Erythroblast (primary cell): ENCODE measurements around the gene ANKRD13D.

ENCODE experiments used
- DNase-seq, 2 experiments: peaks; one replicate each; lab custom pipeline; 2025; lab: John Stamatoyannopoulos, UW
- GATA1 ChIP-seq: IDR thresholded peaks from 2 replicates; pipeline ENCODE4 v1.6.1; 2011; ENCODE audit warnings: low read depth, mild to moderate bottlenecking, control low read depth, low read length, moderate library complexity
- POLR2A ChIP-seq: IDR thresholded peaks from 2 replicates; pipeline ENCODE4 v1.6.1; 2011; ENCODE audit warnings: mild to moderate bottlenecking, low read length

Gene ANKRD13D

DNA sequence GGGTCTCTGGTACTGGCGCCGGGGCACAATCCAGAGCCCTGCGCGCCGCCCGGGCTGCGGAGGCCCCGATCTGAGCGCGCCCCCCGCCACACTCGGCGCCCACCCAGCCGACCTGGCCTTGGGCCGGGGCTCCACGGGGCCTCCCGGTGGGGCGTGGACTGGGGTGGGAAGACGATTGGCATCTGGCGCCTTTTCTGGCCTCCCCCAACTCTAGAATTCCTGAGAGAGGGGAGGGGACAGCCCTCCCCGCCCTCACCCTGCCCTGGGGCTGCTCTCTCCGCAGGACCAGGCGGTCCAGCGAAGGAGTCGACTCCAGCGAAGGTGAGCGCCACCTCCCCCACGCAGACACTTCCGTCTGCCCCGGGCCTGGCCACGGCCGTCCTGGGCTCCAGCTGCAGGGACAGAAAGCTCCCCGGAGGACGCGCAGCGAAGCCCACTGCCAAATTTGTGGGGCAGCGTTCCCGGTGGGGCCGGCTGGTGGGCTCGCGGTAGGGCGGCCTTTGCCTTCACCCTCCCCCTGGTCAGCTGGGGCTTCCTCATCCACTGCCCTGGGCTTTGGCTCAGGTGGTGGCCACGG, 14.8 kb downstream of the ANKRD13D start:
- TF ChIP-seq GATA1 (no peak), POLR2A (no peak)
- DNase-seq = no peak

DNA sequence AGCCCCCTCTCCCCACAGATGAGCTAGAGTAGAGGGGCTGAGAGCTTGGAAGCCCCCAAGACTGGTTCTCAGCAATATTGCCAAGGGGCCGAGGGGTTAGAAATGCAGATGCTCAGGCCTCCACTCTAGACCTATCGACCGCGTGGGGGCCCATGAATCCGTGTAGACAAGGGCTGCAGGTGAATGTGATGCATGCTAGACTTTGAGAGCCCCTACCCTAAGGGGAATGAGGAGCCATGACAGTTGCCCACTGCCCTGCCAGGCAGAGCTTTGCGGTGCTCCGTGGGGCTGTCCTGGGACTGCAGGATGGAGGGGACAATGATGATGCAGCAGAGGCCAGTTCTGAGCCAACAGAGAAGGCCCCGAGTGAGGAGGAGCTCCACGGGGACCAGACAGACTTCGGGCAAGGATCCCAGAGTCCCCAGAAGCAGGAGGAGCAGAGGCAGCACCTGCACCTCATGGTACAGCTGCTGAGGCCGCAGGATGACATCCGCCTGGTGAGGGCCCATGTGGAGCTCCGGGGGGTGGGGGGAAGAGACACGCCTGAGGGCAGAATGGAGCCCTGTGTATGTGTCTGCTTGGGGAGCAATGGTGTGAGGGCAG, 15.5 kb downstream of the ANKRD13D start:
- DNase-seq = no peak
- TF ChIP-seq POLR2A = no peak
- TF ChIP-seq GATA1 = no peak

- TF ChIP-seq POLR2A = no peak
- TF ChIP-seq GATA1 = no peak
- DNase-seq = no peak
These were observed 17.9 kb downstream of the ANKRD13D start for GRCh38 chr11:67306769-67307544.

DNA sequence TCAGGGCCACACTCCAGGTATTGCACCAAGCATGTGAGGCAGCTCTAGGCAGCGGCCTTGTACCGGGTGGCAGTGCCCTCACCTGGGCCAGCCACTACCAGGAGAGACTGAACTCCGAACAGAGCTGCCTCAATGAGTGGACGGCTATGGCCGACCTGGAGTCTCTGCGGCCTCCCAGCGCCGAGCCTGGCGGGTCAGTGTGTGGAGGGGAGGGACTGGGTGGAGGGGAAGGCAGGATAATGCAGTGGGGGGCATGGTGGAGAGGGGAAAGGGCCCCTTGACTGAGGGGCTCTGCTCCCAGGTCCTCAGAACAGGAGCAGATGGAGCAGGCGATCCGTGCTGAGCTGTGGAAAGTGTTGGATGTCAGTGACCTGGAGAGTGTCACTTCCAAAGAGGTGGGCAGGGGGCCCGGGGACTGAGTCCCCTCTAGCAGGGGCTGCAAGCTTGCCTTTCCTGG, 18.5 kb downstream of the ANKRD13D start:
- TF ChIP-seq GATA1 (no peak), POLR2A (no peak)
- no peak for DNase-seq

DNA sequence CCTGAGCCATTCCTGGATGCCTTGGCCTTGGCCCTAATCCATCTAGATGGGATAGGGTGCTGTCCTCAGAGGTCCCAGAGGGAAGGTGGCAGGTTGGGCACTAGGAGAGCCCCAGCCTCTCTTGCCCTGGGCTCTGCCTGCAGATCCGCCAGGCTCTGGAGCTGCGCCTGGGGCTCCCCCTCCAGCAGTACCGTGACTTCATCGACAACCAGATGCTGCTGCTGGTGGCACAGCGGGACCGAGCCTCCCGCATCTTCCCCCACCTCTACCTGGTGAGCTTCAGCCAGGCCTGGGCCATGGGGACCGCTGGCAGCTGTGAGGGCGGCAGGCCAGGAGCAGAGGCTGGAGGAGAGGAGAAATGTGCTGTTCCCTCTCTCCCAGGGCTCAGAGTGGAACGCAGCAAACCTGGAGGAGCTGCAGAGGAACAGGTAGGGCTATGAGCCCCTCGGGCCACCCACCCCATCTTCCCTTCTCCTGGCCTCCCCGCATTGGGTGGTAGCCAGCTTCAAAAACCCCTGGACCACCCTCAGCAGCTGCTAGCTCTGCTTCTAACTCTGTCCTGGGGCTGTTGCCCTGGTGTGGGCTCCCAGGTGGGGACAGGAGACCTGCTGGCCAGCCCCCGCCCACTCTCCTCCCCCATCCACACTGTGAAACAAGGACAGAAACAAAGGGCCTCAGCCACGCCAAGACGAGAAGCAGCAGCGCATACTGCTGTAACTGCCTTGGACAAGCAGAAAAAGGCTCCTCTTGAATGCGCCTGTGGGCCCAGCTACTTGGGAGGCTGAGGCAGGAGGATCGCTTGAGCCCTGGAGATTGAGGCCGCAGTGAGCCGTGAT, 19.1 kb downstream of the ANKRD13D start:
- no peak for TF ChIP-seq POLR2A
- TF ChIP-seq GATA1 = no peak
- no peak for DNase-seq

DNA sequence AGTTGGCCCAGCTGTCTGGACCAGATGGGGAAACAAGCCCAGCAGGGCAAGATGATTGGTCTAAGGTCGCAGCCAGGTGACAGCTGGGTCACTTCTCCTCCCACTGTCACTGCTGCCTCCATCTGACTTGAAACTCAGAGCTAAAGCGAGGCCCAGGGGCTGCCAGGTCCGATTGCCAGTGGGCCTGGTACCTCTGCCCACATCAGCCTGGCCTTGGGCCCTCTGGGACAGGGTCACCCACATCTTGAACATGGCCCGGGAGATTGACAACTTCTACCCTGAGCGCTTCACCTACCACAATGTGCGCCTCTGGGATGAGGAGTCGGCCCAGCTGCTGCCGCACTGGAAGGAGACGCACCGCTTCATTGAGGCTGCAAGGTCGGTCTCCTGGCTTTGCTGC, 20.1 kb downstream of the ANKRD13D start:
- TF ChIP-seq POLR2A = no peak
- no peak for DNase-seq

GRCh38 chr11:67309661-67310061, 20.6 kb downstream of the ANKRD13D start:
- no peak for TF ChIP-seq GATA1
- TF ChIP-seq POLR2A = no peak
- DNase-seq = no peak

- TF ChIP-seq POLR2A (no peak), GATA1 (no peak)
- no peak for DNase-seq
These were observed 21.3 kb downstream of the ANKRD13D start for GRCh38 chr11:67310246-67311050.

DNA sequence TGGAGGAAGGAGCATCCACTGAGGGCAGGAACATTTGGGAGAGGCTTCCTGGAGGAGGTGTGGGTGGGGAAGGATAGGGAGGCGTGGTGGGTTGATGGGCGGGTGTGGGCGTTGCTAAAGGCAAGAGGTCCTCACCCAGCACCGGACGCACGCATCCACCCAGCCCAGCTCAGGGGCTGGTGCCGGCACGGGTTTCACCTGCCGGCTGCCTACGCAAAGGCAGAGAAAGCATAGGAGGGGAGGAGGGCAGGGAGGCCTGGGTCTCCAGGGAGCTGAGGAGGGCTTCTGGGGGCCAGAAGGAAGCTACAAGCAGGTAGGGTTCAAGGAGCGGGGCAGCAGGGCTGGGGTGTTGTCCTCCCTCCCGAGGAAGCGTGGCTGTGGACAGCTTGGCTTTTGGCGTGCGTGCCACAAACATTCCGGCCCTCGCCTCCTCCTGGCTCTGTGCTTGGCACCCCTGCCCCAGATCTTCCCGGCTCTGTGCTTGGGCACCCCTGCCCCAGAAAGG, 22.0 kb downstream of the ANKRD13D start:
- no peak for DNase-seq
- no peak for TF ChIP-seq POLR2A
- TF ChIP-seq GATA1 = no peak

GRCh38 chr11:67311556-67312082, 22.5 kb downstream of the ANKRD13D start:
- TF ChIP-seq GATA1 (no peak), POLR2A (no peak)
- no peak for DNase-seq

DNA sequence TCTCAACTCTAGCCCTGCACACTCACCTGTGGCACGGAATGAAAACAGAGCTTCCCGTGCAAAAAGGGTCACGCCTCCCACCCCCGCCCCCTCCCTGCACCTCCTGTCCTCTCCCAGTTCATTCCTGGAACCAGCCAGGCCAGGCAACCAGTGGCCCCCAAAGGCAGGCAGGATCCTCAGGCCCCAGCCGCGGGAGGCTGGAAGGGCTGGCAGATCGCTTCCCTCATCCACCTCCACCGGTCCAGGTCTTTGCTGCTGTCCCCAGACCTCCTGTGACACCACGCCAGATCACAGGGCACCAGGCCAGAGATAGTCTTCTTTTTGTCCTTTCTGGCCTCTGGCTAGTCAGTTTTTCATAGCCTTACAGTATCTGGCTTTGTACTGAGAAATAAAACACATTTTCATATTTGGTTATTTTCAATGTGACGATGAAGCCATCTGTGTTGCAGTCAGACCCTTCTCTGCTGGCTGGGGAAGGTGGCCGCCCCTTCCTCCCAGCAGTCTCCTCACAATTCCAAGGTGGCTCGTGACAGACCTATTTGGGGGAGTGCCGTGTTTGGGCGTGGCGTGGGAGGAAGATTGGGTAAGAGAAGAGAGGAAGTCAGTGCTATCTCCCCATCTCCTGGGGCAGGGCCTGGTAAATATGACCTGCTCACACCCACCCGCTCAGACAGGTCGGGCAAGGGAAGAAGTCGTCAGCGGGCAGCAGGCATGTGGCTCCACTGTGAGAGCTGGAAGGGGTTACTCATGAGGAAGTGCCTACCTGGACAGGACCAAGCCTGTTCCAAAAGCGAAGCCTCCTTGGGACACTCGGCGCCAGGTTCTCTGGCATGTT, 23.3 kb downstream of the ANKRD13D start:
- TF ChIP-seq POLR2A = peak; percentile 42
- no peak for TF ChIP-seq GATA1
- peak; percentile 40 to 48 for DNase-seq

- DNase-seq = no peak
These were observed 24.2 kb downstream of the ANKRD13D start for GRCh38 chr11:67313125-67313890.

More at GRCh38 chr11:67313125-67313890, 24.2 kb downstream of the ANKRD13D start:
- TF ChIP-seq GATA1 (no peak), POLR2A (no peak)
